SU-DHL-6 (cell line): ENCODE measurements around the gene XRCC4.

Source experiments
- H2AFZ ChIP-seq: fragments of 200-600 bp; sonication (generic); 2 replicates; pipeline ENCODE4 v1.6.1; 2014; ENCODE audit warnings: low read depth, mild to moderate bottlenecking, moderate library complexity, mixed read lengths, antibody characterized with exemption, low read length; ENCODE audit not compliant: severe bottlenecking
- H3F3A ChIP-seq: fragments of 200-600 bp; shearing (Covaris generic); 2 replicates; pipeline ENCODE4 v1.6.0; 2016; ENCODE audit warnings: antibody characterized with exemption, mild to moderate bottlenecking; ENCODE audit not compliant: insufficient read depth
- H3K27ac ChIP-seq: fragments of 200-600 bp; sonication (generic); 2 replicates; pipeline ENCODE4 v1.5.1; 2016; ENCODE audit warnings: low read depth, mild to moderate bottlenecking, low read length, moderate library complexity, mixed read lengths
- H3K27me3 ChIP-seq: fragments of 200-600 bp; sonication (generic), shearing (Covaris generic); 2 replicates; pipeline ENCODE4 v1.6.0; 2014; ENCODE audit warnings: mild to moderate bottlenecking, low read length
- H3K36me3 ChIP-seq: fragments of 200-600 bp; sonication (generic); 2 replicates; pipeline ENCODE4 v1.6.1; 2014; ENCODE audit warnings: mild to moderate bottlenecking, low read length, mixed read lengths
- H3K4me2 ChIP-seq: fragments of 300-600, 200-600 bp; shearing (Covaris generic), sonication (generic); 2 replicates; pipeline ENCODE4 v1.6.0; 2014; ENCODE audit warnings: low read length, low read depth, mild to moderate bottlenecking; ENCODE audit not compliant: poor library complexity, severe bottlenecking
- H3K4me3 ChIP-seq: fragments of 200-600 bp; sonication (generic); 2 replicates; pipeline ENCODE4 v1.5.1; 2014; ENCODE audit warnings: antibody characterized with exemption, low read length, mild to moderate bottlenecking, mixed read lengths; ENCODE audit not compliant: insufficient read depth, poor library complexity, severe bottlenecking
- H3K79me2 ChIP-seq: fragments of 200-600 bp; sonication (generic); 2 replicates; pipeline ENCODE4 v1.6.1; 2014; ENCODE audit warnings: mild to moderate bottlenecking, low read length, moderate library complexity; ENCODE audit not compliant: insufficient read depth
- H3K9ac ChIP-seq: fragments of 200-600 bp; sonication (generic); 2 replicates; pipeline ENCODE4 v1.7.0; 2014; ENCODE audit warnings: mild to moderate bottlenecking, low read length
- H3K9me2 ChIP-seq: fragments of 200-600 bp; sonication (generic); replicated peaks from 2 replicates; pipeline ENCODE4 v1.6.1; 2014; ENCODE audit warnings: low read length; ENCODE audit not compliant: insufficient read depth
- H3K9me3 ChIP-seq: fragments of 200-600 bp; sonication (generic); 2 replicates; pipeline ENCODE4 v1.6.1; 2014; ENCODE audit warnings: low read length, mixed read lengths; ENCODE audit not compliant: insufficient read depth
- H4K20me1 ChIP-seq: fragments of 200-600 bp; sonication (generic); 2 replicates; pipeline ENCODE4 v1.6.1; 2014; ENCODE audit warnings: low read depth, mild to moderate bottlenecking, antibody characterized with exemption, low read length, moderate library complexity, mixed read lengths
- EZH2phosphoT487 ChIP-seq: fragments of 200-600 bp; sonication (generic), shearing (Covaris generic); conservative IDR thresholded peaks from 2 replicates; pipeline ENCODE4 v1.6.1; 2018; ENCODE audit warnings: mild to moderate bottlenecking, antibody characterized with exemption, low read length, moderate library complexity, mixed read lengths
- TF ChIP-seq, protein P1 (sequence below): fragments of 200-600 bp; sonication (generic); IDR thresholded peaks from one replicate; pipeline ENCODE4 v1.5.1; 2017; ENCODE audit warnings: antibody characterized with exemption, mild to moderate bottlenecking, low read length, moderate library complexity; ENCODE audit not compliant: insufficient read depth, poor library complexity, severe bottlenecking

The XRCC4 gene

DNA sequence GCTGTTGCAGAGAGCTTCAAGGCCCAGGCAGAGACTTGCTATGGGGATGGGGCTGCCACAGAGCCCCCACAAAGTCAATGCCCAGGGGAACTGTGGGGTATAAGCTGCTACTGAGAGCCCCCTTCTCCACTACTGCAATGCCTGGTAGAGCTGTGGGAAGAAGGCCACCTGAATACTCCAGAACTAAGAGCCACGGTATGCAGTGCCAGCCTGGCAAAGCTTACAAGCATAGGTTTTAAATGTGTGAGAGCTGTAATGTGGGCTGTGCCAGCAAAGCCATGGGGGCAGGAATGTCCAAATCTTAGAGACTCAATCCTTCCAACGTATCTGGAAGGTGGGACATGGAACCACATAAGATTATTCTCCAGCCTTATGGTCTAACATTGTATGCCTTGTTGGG is 49.2 kb downstream of the XRCC4 start:
- Histone ChIP-seq H3K4me2 (no peak overlapping the region), H3K4me3 (no peak overlapping the region), H3K27me3 (no peaks in the 10 kb centered on the region), H4K20me1 (no peaks in the 10 kb centered on the region), H2AFZ (no peak overlapping the region), H3K79me2 (no peaks in the 10 kb centered on the region), H3K9me2 (no peaks in the 10 kb centered on the region), H3K9ac (no peak overlapping the region), H3K36me3 (no peaks in the 10 kb centered on the region), H3F3A (no peaks in the 10 kb centered on the region), H3K9me3 (no peaks in the 10 kb centered on the region), H3K27ac (no peak overlapping the region)
- TF ChIP-seq EZH2phosphoT487, result no peak
- TF ChIP-seq, protein P1, sequence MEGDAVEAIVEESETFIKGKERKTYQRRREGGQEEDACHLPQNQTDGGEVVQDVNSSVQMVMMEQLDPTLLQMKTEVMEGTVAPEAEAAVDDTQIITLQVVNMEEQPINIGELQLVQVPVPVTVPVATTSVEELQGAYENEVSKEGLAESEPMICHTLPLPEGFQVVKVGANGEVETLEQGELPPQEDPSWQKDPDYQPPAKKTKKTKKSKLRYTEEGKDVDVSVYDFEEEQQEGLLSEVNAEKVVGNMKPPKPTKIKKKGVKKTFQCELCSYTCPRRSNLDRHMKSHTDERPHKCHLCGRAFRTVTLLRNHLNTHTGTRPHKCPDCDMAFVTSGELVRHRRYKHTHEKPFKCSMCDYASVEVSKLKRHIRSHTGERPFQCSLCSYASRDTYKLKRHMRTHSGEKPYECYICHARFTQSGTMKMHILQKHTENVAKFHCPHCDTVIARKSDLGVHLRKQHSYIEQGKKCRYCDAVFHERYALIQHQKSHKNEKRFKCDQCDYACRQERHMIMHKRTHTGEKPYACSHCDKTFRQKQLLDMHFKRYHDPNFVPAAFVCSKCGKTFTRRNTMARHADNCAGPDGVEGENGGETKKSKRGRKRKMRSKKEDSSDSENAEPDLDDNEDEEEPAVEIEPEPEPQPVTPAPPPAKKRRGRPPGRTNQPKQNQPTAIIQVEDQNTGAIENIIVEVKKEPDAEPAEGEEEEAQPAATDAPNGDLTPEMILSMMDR, result no peak

DNA sequence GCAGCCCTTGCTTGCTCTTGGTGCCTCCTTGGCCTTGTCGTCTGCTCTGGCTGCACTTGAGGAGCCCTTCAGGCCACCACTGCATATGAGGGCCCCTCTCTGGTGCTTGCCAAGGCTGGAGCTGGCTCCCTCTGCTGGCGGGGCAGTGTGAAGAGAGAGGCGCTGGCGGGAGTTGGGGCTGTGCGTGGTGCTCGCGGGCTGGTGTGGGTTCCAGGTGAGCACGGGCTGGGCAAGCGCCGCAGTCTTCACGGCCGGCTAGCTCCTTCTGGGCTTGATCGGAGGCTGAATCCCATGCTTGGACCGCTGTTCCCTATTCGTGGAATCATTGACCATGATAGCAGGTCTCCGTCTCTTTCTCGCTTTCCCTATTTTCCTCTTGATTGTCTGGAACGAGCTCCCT is 56.5 kb downstream of the XRCC4 start:
- H3K79me2 ChIP-seq, result no peaks in the 10 kb centered on the region
- H3K4me2 ChIP-seq, result no peak overlapping the region
- no peaks in the 10 kb centered on the region for H4K20me1 ChIP-seq
- no peaks in the 10 kb centered on the region for H3K27me3 ChIP-seq
- H3F3A ChIP-seq, result no peaks in the 10 kb centered on the region
- H3K9me3 ChIP-seq, result no peaks in the 10 kb centered on the region
- TF ChIP-seq EZH2phosphoT487, result no peak
- TF ChIP-seq, protein P1, result no peak
- H3K9me2 ChIP-seq, result no peaks in the 10 kb centered on the region
- no peak overlapping the region for H2AFZ ChIP-seq
- H3K4me3 ChIP-seq, result no peak overlapping the region
- no peak overlapping the region for H3K9ac ChIP-seq
- no peaks in the 10 kb centered on the region for H3K36me3 ChIP-seq
- no peak overlapping the region for H3K27ac ChIP-seq

DNA sequence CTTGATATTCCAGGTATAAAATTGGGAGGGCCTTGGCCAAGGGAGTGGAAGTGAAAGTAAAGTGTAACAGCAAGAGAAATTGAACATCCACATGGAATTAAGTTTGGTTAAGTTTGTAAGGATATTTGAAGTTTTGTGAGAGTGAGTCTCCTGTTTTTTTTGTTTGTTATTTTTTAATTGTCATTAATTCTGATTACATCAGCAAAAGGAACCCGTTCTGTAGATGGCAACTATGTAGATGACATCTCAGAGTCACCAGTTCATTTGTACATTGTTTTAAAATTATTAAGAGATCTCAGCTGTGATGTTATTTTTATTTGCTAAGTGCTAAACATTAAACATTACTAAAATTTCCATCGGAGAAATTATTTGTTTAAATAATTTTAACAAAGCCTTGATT is 65.2 kb downstream of the XRCC4 start:
- no peaks in the 10 kb centered on the region for H3K9me2 ChIP-seq
- no peak for TF ChIP-seq EZH2phosphoT487
- TF ChIP-seq, protein P1, result no peak

More for the DNA sequence above, 65.2 kb downstream of the XRCC4 start:
- Histone ChIP-seq H3K27ac (no peak overlapping the region), H3K4me3 (no peak overlapping the region), H3K36me3 (peaks cover 4% of the 10 kb centered on the region; the same call in 1 of the 2 replicates), H4K20me1 (no peaks in the 10 kb centered on the region), H3K4me2 (no peak overlapping the region), H3K79me2 (no peaks in the 10 kb centered on the region), H3K9ac (no peak overlapping the region), H3K27me3 (no peaks in the 10 kb centered on the region), H3F3A (0 out of 2 replicates have a peak, but pooled peaks cover 4% of the 10 kb centered on the region), H3K9me3 (no peaks in the 10 kb centered on the region), H2AFZ (no peak overlapping the region)
